ENCODE measurements around the gene COL28A1. TPM values are rescaled to one million over a fixed set of nuclear protein-coding genes. Genes with fewer than 3 reads are reported as not detected.

Gene COL28A1
- total RNA-seq, 5 donors from 2014 or later (not counting 1 experiment from before 2014, with no cell fraction given): 0.09 to 0.23 (median 0.19) TPM; not detected in 1

DNA sequence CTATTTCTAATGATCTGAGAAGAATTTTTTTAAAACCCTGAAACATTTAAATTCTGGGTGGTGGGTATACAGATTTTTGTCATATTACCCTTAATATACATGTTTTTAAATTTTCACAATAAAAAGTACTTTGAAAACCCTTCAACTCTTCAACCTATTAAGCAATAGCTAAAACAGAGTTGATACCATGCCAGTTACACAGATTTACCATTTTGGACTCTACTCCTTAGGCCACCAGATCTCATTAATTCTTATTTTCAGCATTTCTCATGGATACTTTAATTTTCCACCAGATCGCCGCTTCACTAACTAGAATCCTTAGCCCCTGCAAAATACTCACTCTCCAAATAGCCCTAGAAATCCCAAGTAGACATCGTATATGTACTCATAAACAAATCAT, 12.7 kb upstream of the COL28A1 start:
- Histone ChIP-seq H3K4me1 (ENCODE audit: control insufficient read depth in 1 of 2, extremely low read depth in 1 of 2, insufficient read depth in 2 of 2, low read length in 2 of 2) (no peaks in the 10 kb centered on the region), H3K4me3 (ENCODE audit: control insufficient read depth in 1 of 2, extremely low read depth in 1 of 2, low read length in 1 of 2) (no peak overlapping the region), H3K27ac (ENCODE audit: low read length) (no peak overlapping the region), H3K36me3 (ENCODE audit: control insufficient read depth in 2 of 2, extremely low read depth in 1 of 2, insufficient read depth in 1 of 2, low read length in 1 of 2) (no peaks in the 10 kb centered on the region), H3K9me3 (no peaks in the 10 kb centered on the region), H3K27me3 (replicated peaks in 1 of 2; ENCODE audit: control insufficient read depth in 2 of 2, extremely low read depth in 1 of 2, insufficient read depth in 2 of 2, low read length in 1 of 2) (no peaks in the 10 kb centered on the region)
- no peaks in the 10 kb centered on the region for H3K9me3 Mint-ChIP-seq
- H3K27me3 Mint-ChIP-seq: no peaks in the 10 kb centered on the region
- H3K36me3 Mint-ChIP-seq: peaks cover 5% of the 10 kb centered on the region
- ChIA-PET POLR2A (no interaction called here), CTCF (interaction anchor here in 1 of 2 donors (1.3 kb wide), 1 partner anchor 445 kb away, joined by 3 read pairs; no protein-coding TSS in a partner anchor)
- no peak for DNase-seq
- 100% methylated on average over 3 of the region's 3 CpGs for WGBS (ENCODE audit: insufficient coverage)
- H3K27ac Mint-ChIP-seq: no peak overlapping the region
- H3K4me1 Mint-ChIP-seq: no peaks in the 10 kb centered on the region
- no peak for ATAC-seq (replicated peaks in 1 of 4)
- H3K4me3 Mint-ChIP-seq: no peak overlapping the region

DNA sequence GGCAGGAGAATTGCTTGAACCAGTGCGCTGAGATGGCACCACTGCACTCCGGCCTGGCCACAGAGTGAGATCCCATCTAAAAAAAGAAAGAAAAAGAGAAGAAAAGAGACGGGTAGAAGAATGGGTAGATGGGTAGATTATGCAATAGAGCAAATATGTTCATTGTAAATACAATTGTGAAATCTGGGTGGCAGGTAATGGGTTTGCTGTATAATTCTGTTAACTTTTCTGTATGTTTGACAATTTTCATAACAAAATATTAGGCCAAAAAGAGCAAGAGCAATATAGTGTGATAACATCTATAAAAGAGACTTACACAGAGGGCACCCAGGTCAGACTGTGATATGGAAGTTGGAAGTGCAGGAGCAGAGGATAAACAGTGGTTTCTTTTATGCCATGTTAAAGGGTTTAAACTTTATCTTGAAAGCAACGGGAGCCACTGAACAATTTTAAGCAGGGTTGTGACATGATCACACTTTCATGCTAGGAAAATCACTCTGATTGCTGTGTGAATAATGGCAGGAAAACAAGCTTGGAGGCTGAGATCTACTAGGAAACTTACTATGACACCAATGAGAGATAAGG, 6.7 kb upstream of the COL28A1 start:
- POLR2A ChIA-PET: no interaction called here
- H3K4me1 ChIP-seq (ENCODE audit: control insufficient read depth in 1 of 2, extremely low read depth in 1 of 2, insufficient read depth in 2 of 2, low read length in 2 of 2): no peaks in the 10 kb centered on the region
- H3K36me3 ChIP-seq (ENCODE audit: control insufficient read depth in 2 of 2, extremely low read depth in 1 of 2, insufficient read depth in 1 of 2, low read length in 1 of 2): no peaks in the 10 kb centered on the region
- Mint-ChIP-seq H3K9me3 (no peaks in the 10 kb centered on the region), H3K36me3 (no peaks in the 10 kb centered on the region), H3K27me3 (no peaks in the 10 kb centered on the region), H3K4me3 (no peak overlapping the region), H3K27ac (no peak overlapping the region), H3K4me1 (no peaks in the 10 kb centered on the region)
- H3K27ac ChIP-seq (ENCODE audit: low read length): no peak overlapping the region
- H3K27me3 ChIP-seq (replicated peaks in 1 of 2; ENCODE audit: control insufficient read depth in 2 of 2, extremely low read depth in 1 of 2, insufficient read depth in 2 of 2, low read length in 1 of 2): no peaks in the 10 kb centered on the region
- CTCF ChIA-PET: interaction anchor here (0.5 to 3.4 kb wide), 10 partner anchors 80 to 447 kb away, joined by 3 to 33 read pairs (median 4); no protein-coding TSS in a partner anchor
- DNase-seq (no peak), ATAC-seq (replicated peaks in 1 of 4) (no peak)
- WGBS (ENCODE audit: insufficient coverage): 100% methylated on average over 3 of the region's 4 CpGs
- H3K9me3 ChIP-seq: no peaks in the 10 kb centered on the region
- H3K4me3 ChIP-seq (ENCODE audit: control insufficient read depth in 1 of 2, extremely low read depth in 1 of 2, low read length in 1 of 2): no peak overlapping the region

GRCh38 chr7:7539711-7540110, 4.0 kb upstream of the COL28A1 start:
- CTCF ChIA-PET: interaction anchor here in 1 of 2 donors (1.0 kb wide), 1 partner anchor 435 kb away, joined by 3 read pairs; no protein-coding TSS in a partner anchor
- H3K27me3 Mint-ChIP-seq: peaks cover 0 to 4% of the 10 kb centered on the region in 2 donors
- 86% methylated on average over 3 of the region's 4 CpGs for WGBS (ENCODE audit: insufficient coverage)

DNA sequence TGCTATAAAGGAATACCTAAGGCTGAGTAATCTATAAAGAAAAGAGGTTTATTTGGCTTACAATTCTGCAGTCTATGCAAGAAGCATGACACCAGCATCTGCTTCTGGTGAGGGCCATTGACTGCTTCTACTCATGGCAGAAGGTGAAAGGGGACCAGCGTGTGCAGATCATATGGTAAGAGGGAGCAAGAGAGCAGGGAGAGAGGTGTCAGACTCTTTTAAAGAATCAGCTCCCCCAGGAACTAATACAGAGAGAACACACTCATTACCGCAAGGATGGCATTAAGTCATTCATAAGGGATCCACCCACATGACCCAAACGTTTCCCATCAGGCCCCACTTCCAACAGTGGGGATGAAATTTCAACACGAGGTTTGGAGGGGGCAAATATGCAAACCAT, 3.5 kb upstream of the COL28A1 start:
- H3K36me3 Mint-ChIP-seq: no peaks in the 10 kb centered on the region
- no peak overlapping the region for H3K4me3 ChIP-seq (ENCODE audit: control insufficient read depth in 1 of 2, extremely low read depth in 1 of 2, low read length in 1 of 2)
- no CpG with 5 or more reads among the region's 4 CpGs for WGBS (ENCODE audit: insufficient coverage)
- H3K4me1 Mint-ChIP-seq: no peaks in the 10 kb centered on the region
- no peak overlapping the region for H3K27ac ChIP-seq (ENCODE audit: low read length)
- H3K4me3 Mint-ChIP-seq: no peak overlapping the region
- H3K27me3 ChIP-seq (replicated peaks in 1 of 2; ENCODE audit: control insufficient read depth in 2 of 2, extremely low read depth in 1 of 2, insufficient read depth in 2 of 2, low read length in 1 of 2): no peaks in the 10 kb centered on the region
- ATAC-seq (replicated peaks in 1 of 4): no peak
- peaks cover 0 to 4% of the 10 kb centered on the region in 2 donors for H3K27me3 Mint-ChIP-seq
- POLR2A ChIA-PET: interaction anchor here in 1 of 2 donors (0.6 kb wide), 1 partner anchor 436 kb away, joined by 3 read pairs; no protein-coding TSS in a partner anchor
- H3K9me3 Mint-ChIP-seq: no peaks in the 10 kb centered on the region
- H3K36me3 ChIP-seq (ENCODE audit: control insufficient read depth in 2 of 2, extremely low read depth in 1 of 2, insufficient read depth in 1 of 2, low read length in 1 of 2): no peaks in the 10 kb centered on the region
- H3K27ac Mint-ChIP-seq: no peak overlapping the region
- H3K9me3 ChIP-seq: no peaks in the 10 kb centered on the region
- CTCF ChIA-PET: interaction anchor here (0.6 to 1.3 kb wide), 6 partner anchors 11 to 573 kb away, joined by 3 to 6 read pairs (median 3); no protein-coding TSS in a partner anchor
- no peaks in the 10 kb centered on the region for H3K4me1 ChIP-seq (ENCODE audit: control insufficient read depth in 1 of 2, extremely low read depth in 1 of 2, insufficient read depth in 2 of 2, low read length in 2 of 2)
- DNase-seq: no peak

More at GRCh38 chr7:7539711-7540110, 4.0 kb upstream of the COL28A1 start:
- Histone ChIP-seq H3K4me1 (ENCODE audit: control insufficient read depth in 1 of 2, extremely low read depth in 1 of 2, insufficient read depth in 2 of 2, low read length in 2 of 2) (no peaks in the 10 kb centered on the region), H3K27ac (ENCODE audit: low read length) (no peak overlapping the region), H3K9me3 (no peaks in the 10 kb centered on the region), H3K36me3 (ENCODE audit: control insufficient read depth in 2 of 2, extremely low read depth in 1 of 2, insufficient read depth in 1 of 2, low read length in 1 of 2) (no peaks in the 10 kb centered on the region), H3K4me3 (ENCODE audit: control insufficient read depth in 1 of 2, extremely low read depth in 1 of 2, low read length in 1 of 2) (no peak overlapping the region), H3K27me3 (replicated peaks in 1 of 2; ENCODE audit: control insufficient read depth in 2 of 2, extremely low read depth in 1 of 2, insufficient read depth in 2 of 2, low read length in 1 of 2) (no peaks in the 10 kb centered on the region)
- no peak overlapping the region for H3K27ac Mint-ChIP-seq
- H3K36me3 Mint-ChIP-seq: no peaks in the 10 kb centered on the region
- POLR2A ChIA-PET: interaction anchor here in 1 of 2 donors (0.6 kb wide), 1 partner anchor 437 kb away, joined by 3 read pairs; no protein-coding TSS in a partner anchor
- ATAC-seq (replicated peaks in 1 of 4) (no peak), DNase-seq (no peak)
- H3K9me3 Mint-ChIP-seq: no peaks in the 10 kb centered on the region
- H3K4me1 Mint-ChIP-seq: no peaks in the 10 kb centered on the region
- H3K4me3 Mint-ChIP-seq: no peak overlapping the region

GRCh38 chr7:7537711-7538110, 2.0 kb upstream of the COL28A1 start:
- Mint-ChIP-seq H3K27me3 (peaks cover 4 to 12% of the 10 kb centered on the region in 2 donors), H3K9me3 (no peaks in the 10 kb centered on the region), H3K27ac (no peak overlapping the region), H3K4me1 (no peaks in the 10 kb centered on the region), H3K36me3 (no peaks in the 10 kb centered on the region), H3K4me3 (no peak overlapping the region)
- Histone ChIP-seq H3K9me3 (no peaks in the 10 kb centered on the region), H3K27ac (ENCODE audit: low read length) (no peak overlapping the region), H3K27me3 (replicated peaks in 1 of 2; ENCODE audit: control insufficient read depth in 2 of 2, extremely low read depth in 1 of 2, insufficient read depth in 2 of 2, low read length in 1 of 2) (no peaks in the 10 kb centered on the region), H3K4me3 (ENCODE audit: control insufficient read depth in 1 of 2, extremely low read depth in 1 of 2, low read length in 1 of 2) (no peak overlapping the region), H3K4me1 (ENCODE audit: control insufficient read depth in 1 of 2, extremely low read depth in 1 of 2, insufficient read depth in 2 of 2, low read length in 2 of 2) (no peaks in the 10 kb centered on the region), H3K36me3 (ENCODE audit: control insufficient read depth in 2 of 2, extremely low read depth in 1 of 2, insufficient read depth in 1 of 2, low read length in 1 of 2) (no peaks in the 10 kb centered on the region)
- no CpG with 5 or more reads among the region's 2 CpGs for WGBS (ENCODE audit: insufficient coverage)
- DNase-seq (no peak), ATAC-seq (replicated peaks in 1 of 4) (no peak)
- ChIA-PET CTCF (interaction anchor here (0.5 to 1.3 kb wide), 3 partner anchors 229 to 435 kb away, joined by 3 to 6 read pairs (median 3); no protein-coding TSS in a partner anchor), POLR2A (no interaction called here)

DNA sequence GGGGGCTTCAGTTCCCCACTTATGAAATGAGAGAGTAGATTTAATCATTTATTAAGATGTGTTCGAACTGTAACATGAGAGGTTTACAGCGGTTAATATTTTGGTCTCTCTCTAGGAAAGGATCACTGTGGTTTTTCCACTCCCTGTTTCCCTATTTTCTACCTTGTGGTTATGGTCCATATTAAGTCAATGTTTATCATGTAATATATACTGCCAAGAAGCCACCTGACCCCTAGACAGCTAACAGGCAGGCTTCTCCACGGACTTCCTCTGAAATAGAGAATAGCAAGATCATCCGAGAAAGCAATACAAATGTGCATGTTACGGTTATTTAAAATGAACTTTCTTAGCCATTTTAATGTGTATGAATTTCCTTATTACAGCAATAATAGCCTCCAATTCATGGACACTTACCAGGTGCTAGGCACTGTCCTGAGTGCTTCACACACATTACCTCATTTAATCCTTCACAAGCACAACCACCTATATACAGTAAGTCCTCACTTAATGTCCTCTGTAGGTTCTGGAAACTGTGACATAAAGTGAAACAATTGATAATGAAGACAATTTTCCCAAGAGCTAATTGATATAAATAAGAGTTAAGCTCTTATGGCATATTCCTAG, 835 bp upstream of the COL28A1 start:
- Histone ChIP-seq H3K4me1 (ENCODE audit: control insufficient read depth in 1 of 2, extremely low read depth in 1 of 2, insufficient read depth in 2 of 2, low read length in 2 of 2) (no peaks in the 10 kb centered on the region), H3K4me3 (ENCODE audit: control insufficient read depth in 1 of 2, extremely low read depth in 1 of 2, low read length in 1 of 2) (no peak overlapping the region), H3K36me3 (ENCODE audit: control insufficient read depth in 2 of 2, extremely low read depth in 1 of 2, insufficient read depth in 1 of 2, low read length in 1 of 2) (no peaks in the 10 kb centered on the region), H3K9me3 (no peaks in the 10 kb centered on the region), H3K27me3 (replicated peaks in 1 of 2; ENCODE audit: control insufficient read depth in 2 of 2, extremely low read depth in 1 of 2, insufficient read depth in 2 of 2, low read length in 1 of 2) (no peaks in the 10 kb centered on the region), H3K27ac (ENCODE audit: low read length) (no peak overlapping the region)
- POLR2A ChIA-PET: no interaction called here
- CTCF ChIA-PET: interaction anchor here in 1 of 2 donors (1.0 to 1.4 kb wide), 2 partner anchors 431 to 433 kb away, joined by 3 to 5 read pairs; no protein-coding TSS in a partner anchor
- no peak for DNase-seq
- Mint-ChIP-seq H3K27me3 (peaks cover 4 to 12% of the 10 kb centered on the region in 2 donors), H3K4me1 (no peaks in the 10 kb centered on the region), H3K36me3 (no peaks in the 10 kb centered on the region), H3K4me3 (no peak overlapping the region), H3K27ac (no peak overlapping the region), H3K9me3 (no peaks in the 10 kb centered on the region)
- no CpG with 5 or more reads among the region's 5 CpGs for WGBS (ENCODE audit: insufficient coverage)
- ATAC-seq (replicated peaks in 1 of 4): no peak

Data from T-cell (primary cell).